Keratinocyte (primary cell): ENCODE data around the gene PRSS1. TPM values are rescaled to one million over a fixed set of nuclear protein-coding genes. Genes with fewer than 3 reads are reported as not detected.

Experiments
- DNase-seq: peaks from one replicate; pipeline ENCODE4 v3.0.0-alpha.2; 2011; ENCODE audit warnings: low read depth, missing footprints, low spot score
- FAIRE-seq: peaks from 2 replicates; lab custom pipeline; 2011; peaks lifted over from hg19 to GRCh38; lab: Jason Lieb, UNC
- H2AFZ ChIP-seq: 2 replicates; pipeline ENCODE4 v1.6.0; 2012; ENCODE audit warnings: low read length, control low read depth, inconsistent platforms; ENCODE audit not compliant: control insufficient read depth
- H3K27ac ChIP-seq: 2 replicates; pipeline ENCODE4 v1.5.1; 2011; ENCODE audit warnings: low read length; ENCODE audit not compliant: control insufficient read depth, insufficient read depth
- H3K27me3 ChIP-seq: 3 replicates; pipeline ENCODE4 v1.6.0; 2011; ENCODE audit warnings: low read length; ENCODE audit not compliant: control insufficient read depth, insufficient read depth; ENCODE audit errors: extremely low read depth
- H3K36me3 ChIP-seq, 2 experiments: 2 replicates in 1 of 2; 3 replicates in 1 of 2; pipeline ENCODE4 v1.5.1; 2011; ENCODE audit warnings: low read length in 2 of 2, mild to moderate bottlenecking in 1 of 2; ENCODE audit not compliant: control insufficient read depth in 2 of 2, insufficient read depth in 2 of 2; ENCODE audit errors: extremely low read depth in 1 of 2
- H3K4me1 ChIP-seq: 3 replicates; pipeline ENCODE4 v1.5.1; 2011; ENCODE audit warnings: low read length; ENCODE audit not compliant: control insufficient read depth, insufficient read depth; ENCODE audit errors: extremely low read depth
- H3K4me2 ChIP-seq: 3 replicates; pipeline ENCODE4 v1.6.0; 2011; ENCODE audit warnings: low read depth, low read length; ENCODE audit not compliant: control insufficient read depth, insufficient read depth; ENCODE audit errors: extremely low read depth
- H3K4me3 ChIP-seq, 3 experiments: fragments of 200-600 bp in 1 of 3; sonication (generic) in 1 of 3; 2 replicates in 2 of 3; 3 replicates in 1 of 3; pipeline ENCODE4 v1.5.1; 2011 to 2016; ENCODE audit warnings: low read length in 3 of 3, mild to moderate bottlenecking in 3 of 3, control low read depth in 2 of 3, inconsistent platforms in 1 of 3, low read depth in 1 of 3, mixed read lengths in 1 of 3, mixed run types in 1 of 3, moderate library complexity in 1 of 3; ENCODE audit not compliant: control insufficient read depth in 2 of 3, insufficient read depth in 2 of 3; ENCODE audit errors: extremely low read depth in 1 of 3
- H3K79me2 ChIP-seq: 2 replicates; pipeline ENCODE4 v1.6.0; 2012; ENCODE audit warnings: low read length; ENCODE audit not compliant: control insufficient read depth, insufficient read depth
- H3K9ac ChIP-seq: 3 replicates; pipeline ENCODE4 v1.6.0; 2011; ENCODE audit warnings: low read length; ENCODE audit not compliant: control insufficient read depth, insufficient read depth; ENCODE audit errors: extremely low read depth
- H3K9me1 ChIP-seq: 3 replicates; pipeline ENCODE4 v1.6.0; 2011; ENCODE audit warnings: low read length; ENCODE audit not compliant: control insufficient read depth, insufficient read depth; ENCODE audit errors: extremely low read depth
- H3K9me3 ChIP-seq: 2 replicates; pipeline ENCODE4 v1.5.1; 2012; ENCODE audit warnings: low read depth, low read length; ENCODE audit not compliant: control insufficient read depth
- H4K20me1 ChIP-seq: 3 replicates; pipeline ENCODE4 v1.6.0; 2011; ENCODE audit warnings: low read length; ENCODE audit not compliant: control insufficient read depth, insufficient read depth; ENCODE audit errors: extremely low read depth
- EZH2 ChIP-seq: IDR thresholded peaks from one replicate; pipeline ENCODE4 v1.6.1; 2012; ENCODE audit warnings: inconsistent platforms, mild to moderate bottlenecking, low read length, moderate library complexity
- dilution Hi-C: fragments of 300-500 bp; cut with MboI; formaldehyde crosslinking; loops from one replicate; pipeline ENCODE4 v1.7.0; 2020; ENCODE audit warnings: low sequenced_read_pairs; ENCODE audit not compliant: extremely low pct_ligation_motif_present
- polyA plus RNA-seq, 5 experiments: library from polyadenylated mRNA; depleted of rRNA in 3 of 5; stranded (reverse) in 3 of 5; stranded (forward) in 1 of 5; unstranded in 1 of 5; fragments of >200 nt; gene quantifications; 1 replicate in 1 of 5; 2 replicates in 3 of 5; 3 replicates in 1 of 5; pipeline versions ENCODE4 v1.2.1 to v1.2.3, GENCODE V29; 2011 to 2012; ENCODE audit warnings: missing spikeins in 2 of 5, low read depth in 1 of 5, low replicate concordance in 1 of 5
- TF ChIP-seq, protein P1 (sequence below), 3 experiments: IDR thresholded peaks in 1 of 3; conservative IDR thresholded peaks in 1 of 3; optimal IDR thresholded peaks in 1 of 3; 2 replicates in 2 of 3; 3 replicates in 1 of 3; pipeline versions ENCODE3 to v1.5.1; 2011; ENCODE audit warnings: low read length in 3 of 3, mild to moderate bottlenecking in 3 of 3, moderate library complexity in 2 of 3, control low read depth in 1 of 3, inconsistent platforms in 1 of 3; ENCODE audit not compliant: insufficient read depth in 2 of 3; ENCODE audit errors: extremely low read depth in 1 of 3

The PRSS1 gene
- polyA plus RNA-seq, 1 donor (not counting 4 experiments of a cell fraction or from before 2014, with no cell fraction given) = not detected

DNA sequence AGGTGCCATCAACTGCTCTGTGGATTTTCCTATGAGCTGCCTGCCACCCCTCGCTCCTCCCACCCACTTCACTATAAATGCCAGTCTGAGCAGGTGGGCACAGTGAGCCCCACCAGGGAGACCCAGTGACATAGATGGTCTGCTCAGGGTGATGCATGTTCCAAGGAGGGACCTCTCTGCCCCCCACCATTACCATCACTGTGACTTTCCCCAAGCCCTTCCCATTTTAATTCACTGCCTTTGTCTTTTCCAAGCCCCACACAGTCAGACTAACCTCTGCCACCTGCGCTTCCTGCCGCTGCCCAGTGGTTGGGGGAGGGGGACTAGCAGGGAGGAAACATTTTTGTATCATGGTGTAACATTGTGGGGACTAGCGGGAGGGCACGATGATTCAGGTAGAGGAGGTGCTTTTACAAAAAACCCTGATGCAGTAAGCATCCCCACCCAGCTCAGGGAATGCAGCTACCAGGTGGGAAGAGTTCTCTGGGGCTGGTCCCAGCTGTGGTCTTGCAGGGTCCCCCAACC is 46.1 kb downstream of the PRSS1 start:
- Histone ChIP-seq H3K9me1 (no peaks in the 10 kb centered on the region), H3K4me1 (no peaks in the 10 kb centered on the region), H3K4me2 (no peak overlapping the region), H3K9me3 (no peaks in the 10 kb centered on the region), H3K36me3 (no peaks in the 10 kb centered on the region), H3K4me3 (no peak overlapping the region), H4K20me1 (peaks cover 4% of the 10 kb centered on the region), H3K9ac (no peak overlapping the region), H3K27me3 (peaks cover 42% of the 10 kb centered on the region), H2AFZ (no peak overlapping the region), H3K79me2 (no peaks in the 10 kb centered on the region), H3K27ac (no peak overlapping the region)
- dilution Hi-C loops = no loop called here
- no peak for TF ChIP-seq EZH2
- TF ChIP-seq, protein P1, sequence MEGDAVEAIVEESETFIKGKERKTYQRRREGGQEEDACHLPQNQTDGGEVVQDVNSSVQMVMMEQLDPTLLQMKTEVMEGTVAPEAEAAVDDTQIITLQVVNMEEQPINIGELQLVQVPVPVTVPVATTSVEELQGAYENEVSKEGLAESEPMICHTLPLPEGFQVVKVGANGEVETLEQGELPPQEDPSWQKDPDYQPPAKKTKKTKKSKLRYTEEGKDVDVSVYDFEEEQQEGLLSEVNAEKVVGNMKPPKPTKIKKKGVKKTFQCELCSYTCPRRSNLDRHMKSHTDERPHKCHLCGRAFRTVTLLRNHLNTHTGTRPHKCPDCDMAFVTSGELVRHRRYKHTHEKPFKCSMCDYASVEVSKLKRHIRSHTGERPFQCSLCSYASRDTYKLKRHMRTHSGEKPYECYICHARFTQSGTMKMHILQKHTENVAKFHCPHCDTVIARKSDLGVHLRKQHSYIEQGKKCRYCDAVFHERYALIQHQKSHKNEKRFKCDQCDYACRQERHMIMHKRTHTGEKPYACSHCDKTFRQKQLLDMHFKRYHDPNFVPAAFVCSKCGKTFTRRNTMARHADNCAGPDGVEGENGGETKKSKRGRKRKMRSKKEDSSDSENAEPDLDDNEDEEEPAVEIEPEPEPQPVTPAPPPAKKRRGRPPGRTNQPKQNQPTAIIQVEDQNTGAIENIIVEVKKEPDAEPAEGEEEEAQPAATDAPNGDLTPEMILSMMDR (optimal IDR thresholded peaks at IDR 0.05 in 1 of 3, IDR thresholded peaks at IDR 0.05 in 1 of 3, conservative IDR thresholded peaks at IDR 0.05 in 1 of 3; ENCODE audit: extremely low read depth in 1 of 3, insufficient read depth in 2 of 3, low read length in 3 of 3) = no peak
- DNase-seq (no peak), FAIRE-seq (no peak)

DNA sequence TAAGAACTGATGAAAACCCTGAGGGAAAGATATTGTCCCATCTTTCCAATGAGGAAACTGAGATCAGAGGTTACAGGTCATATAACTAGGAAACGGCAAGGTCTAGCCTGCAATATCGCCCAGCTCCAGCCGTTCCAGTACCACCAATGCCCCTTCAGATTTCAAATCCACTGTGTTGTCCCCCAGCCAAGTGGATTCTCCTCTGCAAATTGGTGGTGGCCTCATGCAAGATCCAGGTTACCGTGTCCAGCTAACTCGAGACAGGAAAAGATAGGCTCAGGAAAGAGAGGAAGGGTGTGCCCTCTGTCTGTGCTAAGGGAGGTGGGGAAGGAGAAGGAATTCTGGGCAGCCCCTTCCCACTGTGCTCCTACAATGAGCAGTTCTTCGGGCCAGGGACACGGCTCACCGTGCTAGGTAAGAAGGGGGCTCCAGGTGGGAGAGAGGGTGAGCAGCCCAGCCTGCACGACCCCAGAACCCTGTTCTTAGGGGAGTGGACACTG is 46.8 kb downstream of the PRSS1 start:
- H3K4me2 ChIP-seq = no peak overlapping the region
- H3K9me3 ChIP-seq = no peaks in the 10 kb centered on the region
- H4K20me1 ChIP-seq = peaks cover 4% of the 10 kb centered on the region
- H3K9ac ChIP-seq = no peak overlapping the region
- H3K4me1 ChIP-seq = no peaks in the 10 kb centered on the region
- H3K9me1 ChIP-seq = no peaks in the 10 kb centered on the region
- H3K27ac ChIP-seq = no peak overlapping the region
- H3K79me2 ChIP-seq = no peaks in the 10 kb centered on the region
- dilution Hi-C loops = no loop called here
- no peak overlapping the region for H3K4me3 ChIP-seq
- H3K36me3 ChIP-seq = no peaks in the 10 kb centered on the region
- no peak for TF ChIP-seq EZH2
- TF ChIP-seq, protein P1 (optimal IDR thresholded peaks at IDR 0.05 in 1 of 3, IDR thresholded peaks at IDR 0.05 in 1 of 3, conservative IDR thresholded peaks at IDR 0.05 in 1 of 3; ENCODE audit: extremely low read depth in 1 of 3, insufficient read depth in 2 of 3, low read length in 3 of 3) = no peak
- FAIRE-seq (no peak), DNase-seq (no peak)
- H3K27me3 ChIP-seq = peaks cover 42% of the 10 kb centered on the region
- no peak overlapping the region for H2AFZ ChIP-seq
